GM12873 (cell line): Measurements from ENCODE around the gene HTRA1.

Experiments
- CTCF ChIP-seq: IDR thresholded peaks from 2 replicates; pipeline ENCODE4 v1.5.1; 2012; ENCODE audit warnings: low read depth, mild to moderate bottlenecking, moderate library complexity, low read length, control low read depth; ENCODE audit not compliant: insufficient read depth; ENCODE audit errors: missing control alignments

HTRA1 gene

GRCh38 chr10:122462533-122463465 lies 1.4 kb downstream of the HTRA1 start:
- no peak for TF ChIP-seq CTCF

- TF ChIP-seq CTCF = no peak
Measured at GRCh38 chr10:122463466-122464249, 2.3 kb downstream of the HTRA1 start.

- TF ChIP-seq CTCF = no peak
Measured at GRCh38 chr10:122464250-122464510, 2.8 kb downstream of the HTRA1 start.

- no peak for TF ChIP-seq CTCF
Measured at GRCh38 chr10:122464586-122464985, 3.2 kb downstream of the HTRA1 start.

GRCh38 chr10:122465401-122466040 lies 4.2 kb downstream of the HTRA1 start:
- TF ChIP-seq CTCF = no peak

- no peak for TF ChIP-seq CTCF
Measured at GRCh38 chr10:122466951-122467381, 5.6 kb downstream of the HTRA1 start.

- TF ChIP-seq CTCF = no peak
Measured at GRCh38 chr10:122467701-122468100, 6.3 kb downstream of the HTRA1 start.
